Calu3 (cell line): Measurements from ENCODE around the gene SCAMP4. TPM values are rescaled to one million over a fixed set of nuclear protein-coding genes. Genes with fewer than 3 reads are reported as not detected.
"Not testable (repeated sequence)": the region's sequence is repeated elsewhere in the genome, so short reads cannot be mapped to it uniquely, and the experiment has no call there.

Source experiments
- BruUV-seq: library from RNA; stranded (reverse); fragments of 400-500 nt; replicated peaks from 2 replicates; lab custom pipeline; 2021; lab: Mats Ljungman, UMichigan
- CTCF ChIA-PET: fragments of 300-600 bp; sonication (Branson Sonifier 250); formaldehyde crosslinking; loops from one replicate; lab custom pipeline; 2022; ENCODE audit warnings: antibody characterized with exemption; lab: Charles Lee
- DNase-seq: peaks from one replicate; pipeline ENCODE4 v3.0.0; 2022
- H3K27ac Mint-ChIP-seq: one replicate; pipeline ENCODE4 v1.8.0; 2022; ENCODE audit warnings: mixed read lengths; ENCODE audit not compliant: unreplicated experiment
- H3K27me3 Mint-ChIP-seq: one replicate; pipeline ENCODE4 v1.8.0; 2022; ENCODE audit warnings: mixed read lengths; ENCODE audit not compliant: unreplicated experiment
- H3K36me3 Mint-ChIP-seq: one replicate; pipeline ENCODE4 v1.8.0; 2022; ENCODE audit warnings: mild to moderate bottlenecking, moderate library complexity, mixed read lengths; ENCODE audit not compliant: insufficient read depth, unreplicated experiment
- H3K4me1 Mint-ChIP-seq: one replicate; pipeline ENCODE4 v1.8.0; 2022; ENCODE audit warnings: mild to moderate bottlenecking, low read depth, mixed read lengths; ENCODE audit not compliant: unreplicated experiment
- H3K4me3 Mint-ChIP-seq: one replicate; pipeline ENCODE4 v1.8.0; 2022; ENCODE audit warnings: mild to moderate bottlenecking, low read depth, moderate library complexity, mixed read lengths; ENCODE audit not compliant: unreplicated experiment
- H3K9me3 Mint-ChIP-seq: one replicate; pipeline ENCODE4 v1.8.0; 2022; ENCODE audit warnings: low read depth, mixed read lengths; ENCODE audit not compliant: unreplicated experiment
- intact Hi-C: fragments of 100-400 bp; cut with micrococcal nuclease; formaldehyde crosslinking; loops from one replicate; pipeline ENCODE4 v1.10.0; 2022; ENCODE audit not compliant: unreplicated experiment
- total RNA-seq: library from RNA; stranded (reverse); gene quantifications from 2 replicates; pipeline ENCODE4 v1.2.3, GENCODE V29; 2022
- TF ChIP-seq, protein P1 (sequence below): fragments of 200-600 bp; IDR thresholded peaks from one replicate; pipeline ENCODE4 v1.8.0; 2022; ENCODE audit warnings: antibody characterized with exemption; ENCODE audit not compliant: unreplicated experiment

SCAMP4 gene
- total RNA-seq, 1 experiment from 2014 or later: 64.2 TPM

GRCh38 chr19:1880611-1881392 lies 24.4 kb upstream of the SCAMP4 start:
- BruUV-seq: no TSS peak
- H3K36me3 Mint-ChIP-seq: peaks cover 29% of the 10 kb centered on the region

DNA sequence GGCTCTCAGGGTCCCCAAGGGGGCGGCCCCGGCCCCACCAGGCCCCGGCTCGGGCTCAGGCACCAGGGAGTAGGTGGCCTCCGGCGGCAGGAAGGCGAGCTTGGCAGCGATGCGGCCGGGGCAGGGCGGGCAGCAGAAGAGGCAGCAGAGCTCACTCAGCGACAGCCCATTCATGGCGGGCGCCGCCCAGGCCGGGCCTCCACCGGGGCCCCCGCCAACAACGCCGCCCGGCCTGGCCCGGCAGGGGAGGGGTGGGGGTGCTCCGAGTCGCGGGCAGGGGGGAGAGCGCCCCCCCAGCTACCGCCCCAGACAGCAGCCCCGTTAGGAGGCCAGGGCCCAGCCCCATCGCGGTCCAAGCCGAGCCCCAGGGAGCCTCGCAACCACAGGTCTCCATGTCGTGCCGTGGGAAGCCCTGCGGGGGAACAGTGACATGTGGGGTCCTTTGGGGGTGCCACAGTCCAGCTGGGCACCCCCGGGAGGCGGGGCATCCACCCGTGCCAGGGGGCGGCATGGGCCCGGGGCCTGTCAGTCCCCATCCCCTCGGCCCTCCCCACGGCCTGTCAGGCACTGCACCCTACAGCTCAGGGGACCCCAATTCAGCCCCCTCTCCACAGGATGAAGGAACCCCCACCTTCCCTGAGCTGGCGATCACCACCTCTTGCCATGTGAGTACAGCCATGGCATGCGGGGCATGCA lies 23.7 kb upstream of the SCAMP4 start:
- H3K4me3 Mint-ChIP-seq, intact Hi-C loops, H3K9me3 Mint-ChIP-seq, BruUV-seq, H3K27me3 Mint-ChIP-seq, DNase-seq, H3K27ac Mint-ChIP-seq, CTCF ChIA-PET: not testable (repeated sequence)
- H3K36me3 Mint-ChIP-seq: peaks cover 22% of the 10 kb centered on the region
- peaks cover 28% of the 10 kb centered on the region for H3K4me1 Mint-ChIP-seq

More at GRCh38 chr19:1880611-1881392, 24.4 kb upstream of the SCAMP4 start:
- no peaks in the 10 kb centered on the region for H3K27me3 Mint-ChIP-seq
- CTCF ChIA-PET: no interaction called here
- no peak for DNase-seq
- H3K4me3 Mint-ChIP-seq: no peak overlapping the region
- intact Hi-C loops: no loop called here
- TF ChIP-seq, protein P1, sequence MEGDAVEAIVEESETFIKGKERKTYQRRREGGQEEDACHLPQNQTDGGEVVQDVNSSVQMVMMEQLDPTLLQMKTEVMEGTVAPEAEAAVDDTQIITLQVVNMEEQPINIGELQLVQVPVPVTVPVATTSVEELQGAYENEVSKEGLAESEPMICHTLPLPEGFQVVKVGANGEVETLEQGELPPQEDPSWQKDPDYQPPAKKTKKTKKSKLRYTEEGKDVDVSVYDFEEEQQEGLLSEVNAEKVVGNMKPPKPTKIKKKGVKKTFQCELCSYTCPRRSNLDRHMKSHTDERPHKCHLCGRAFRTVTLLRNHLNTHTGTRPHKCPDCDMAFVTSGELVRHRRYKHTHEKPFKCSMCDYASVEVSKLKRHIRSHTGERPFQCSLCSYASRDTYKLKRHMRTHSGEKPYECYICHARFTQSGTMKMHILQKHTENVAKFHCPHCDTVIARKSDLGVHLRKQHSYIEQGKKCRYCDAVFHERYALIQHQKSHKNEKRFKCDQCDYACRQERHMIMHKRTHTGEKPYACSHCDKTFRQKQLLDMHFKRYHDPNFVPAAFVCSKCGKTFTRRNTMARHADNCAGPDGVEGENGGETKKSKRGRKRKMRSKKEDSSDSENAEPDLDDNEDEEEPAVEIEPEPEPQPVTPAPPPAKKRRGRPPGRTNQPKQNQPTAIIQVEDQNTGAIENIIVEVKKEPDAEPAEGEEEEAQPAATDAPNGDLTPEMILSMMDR: no peak
- no peaks in the 10 kb centered on the region for H3K9me3 Mint-ChIP-seq
- H3K27ac Mint-ChIP-seq: no peak overlapping the region
- H3K4me1 Mint-ChIP-seq: peaks cover 28% of the 10 kb centered on the region

GRCh38 chr19:1882089-1882785 lies 23.0 kb upstream of the SCAMP4 start:
- intact Hi-C loops: no loop called here
- DNase-seq: no peak
- Mint-ChIP-seq H3K27me3 (no peaks in the 10 kb centered on the region), H3K27ac (no peak overlapping the region), H3K9me3 (no peaks in the 10 kb centered on the region), H3K4me3 (no peak overlapping the region), H3K4me1 (peaks cover 28% of the 10 kb centered on the region), H3K36me3 (peaks cover 19% of the 10 kb centered on the region)
- TF ChIP-seq, protein P1: no peak
- no TSS peak for BruUV-seq
- CTCF ChIA-PET: no interaction called here

DNA sequence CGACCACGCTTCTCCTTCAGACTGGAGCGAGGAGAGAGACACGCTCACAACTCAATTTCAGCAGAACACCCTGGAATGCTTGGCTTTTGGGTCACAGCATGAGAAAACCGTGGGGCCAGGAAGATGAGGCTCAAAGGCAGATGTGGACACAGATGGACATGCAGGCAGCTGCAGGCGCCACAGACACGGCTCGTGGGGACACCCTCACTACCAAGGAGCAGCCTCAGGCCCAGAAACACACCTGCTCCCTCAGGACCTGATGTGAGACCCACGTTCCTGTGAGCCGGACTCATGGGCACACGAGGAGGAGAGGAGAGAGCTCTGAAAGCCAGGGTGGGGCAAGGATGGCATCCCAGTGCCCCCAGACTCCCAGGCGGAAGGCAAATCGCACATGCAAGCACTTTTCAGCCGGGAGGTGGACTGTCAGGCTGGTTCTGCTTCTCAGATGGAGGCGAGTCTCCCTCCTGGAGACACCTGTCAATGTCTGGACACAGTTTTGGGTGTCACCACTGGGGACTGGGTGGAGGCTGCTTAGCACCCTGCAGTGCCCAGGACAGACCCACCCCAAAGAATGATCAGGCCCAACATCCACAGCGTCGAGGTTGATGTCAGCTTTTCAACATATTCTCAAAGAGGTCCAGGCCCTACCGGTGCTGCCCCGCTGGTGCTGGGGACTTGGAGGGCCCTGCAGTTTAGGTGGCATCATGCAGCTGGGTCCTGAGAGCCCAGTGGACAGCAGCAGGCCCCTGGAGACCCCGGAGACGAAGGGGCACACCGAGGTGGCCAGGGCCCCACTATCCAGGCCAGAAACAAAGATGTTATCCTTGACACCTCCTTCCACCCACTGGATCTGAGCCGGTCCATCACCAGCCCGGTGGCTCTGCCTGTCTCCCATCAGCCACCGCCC lies 22.2 kb upstream of the SCAMP4 start:
- DNase-seq: no peak
- H3K27me3 Mint-ChIP-seq: no peaks in the 10 kb centered on the region
- H3K27ac Mint-ChIP-seq: no peak overlapping the region
- intact Hi-C loops: no loop called here
- peaks cover 19% of the 10 kb centered on the region for H3K36me3 Mint-ChIP-seq
- H3K4me3 Mint-ChIP-seq: peak overlapping the region; percentile 91
- peaks cover 28% of the 10 kb centered on the region for H3K4me1 Mint-ChIP-seq
- no TSS peak for BruUV-seq
- TF ChIP-seq, protein P1: no peak
- H3K9me3 Mint-ChIP-seq: no peaks in the 10 kb centered on the region
- CTCF ChIA-PET: no interaction called here
